ENCODE data around the gene MCM9. TPM values are rescaled to one million over a fixed set of nuclear protein-coding genes. Genes with fewer than 3 reads are reported as not detected.

MCM9 gene
- total RNA-seq, 1 donor from 2014 or later = 5.5 TPM

- DNase-seq = no peak
- Histone ChIP-seq H3K9me3 (replicated peaks) (no peaks in the 10 kb centered on the region), H3K4me3 (peak overlapping the region; percentile 95), H3K27me3 (ENCODE audit: low read depth) (no peaks in the 10 kb centered on the region), H3K27ac (replicated peaks) (peak overlapping the region; percentile 94), H3K36me3 (no peaks in the 10 kb centered on the region), H3K4me1 (peaks cover 56% of the 10 kb centered on the region)
- no peak for TF ChIP-seq CTCF (IDR thresholded peaks at IDR 0.05; ENCODE audit: borderline replicate concordance)
- intact Hi-C loops (cut with micrococcal nuclease) = no loop called here
Measured at GRCh38 chr6:118892355-118892991, 42.5 kb downstream of the MCM9 start.

GRCh38 chr6:118890997-118891790 is 43.8 kb downstream of the MCM9 start:
- no peak overlapping the region for H3K4me3 ChIP-seq
- H3K4me1 ChIP-seq = peaks cover 43% of the 10 kb centered on the region
- no peaks in the 10 kb centered on the region for H3K36me3 ChIP-seq
- no peaks in the 10 kb centered on the region for H3K9me3 ChIP-seq (replicated peaks)
- no peak overlapping the region for H3K27ac ChIP-seq (replicated peaks)
- intact Hi-C loops (cut with micrococcal nuclease) = no loop called here
- no peaks in the 10 kb centered on the region for H3K27me3 ChIP-seq (ENCODE audit: low read depth)
- no peak for DNase-seq
- TF ChIP-seq CTCF (IDR thresholded peaks at IDR 0.05; ENCODE audit: borderline replicate concordance) = no peak

GRCh38 chr6:118889163-118889562 is 45.8 kb downstream of the MCM9 start:
- no peaks in the 10 kb centered on the region for H3K27me3 ChIP-seq (ENCODE audit: low read depth)
- intact Hi-C loops (cut with micrococcal nuclease) = no loop called here
- no peaks in the 10 kb centered on the region for H3K36me3 ChIP-seq
- TF ChIP-seq CTCF (IDR thresholded peaks at IDR 0.05; ENCODE audit: borderline replicate concordance) = no peak
- no peaks in the 10 kb centered on the region for H3K9me3 ChIP-seq (replicated peaks)
- no peak overlapping the region for H3K27ac ChIP-seq (replicated peaks)
- H3K4me1 ChIP-seq = peaks cover 25% of the 10 kb centered on the region
- no peak overlapping the region for H3K4me3 ChIP-seq
- DNase-seq = no peak

- H3K9me3 ChIP-seq (replicated peaks) = no peaks in the 10 kb centered on the region
- no peak overlapping the region for H3K27ac ChIP-seq (replicated peaks)
- DNase-seq = no peak
- H3K27me3 ChIP-seq (ENCODE audit: low read depth) = no peaks in the 10 kb centered on the region
- H3K4me1 ChIP-seq = peaks cover 12% of the 10 kb centered on the region
- no peak overlapping the region for H3K4me3 ChIP-seq
- no peak for TF ChIP-seq CTCF (IDR thresholded peaks at IDR 0.05; ENCODE audit: borderline replicate concordance)
- no peaks in the 10 kb centered on the region for H3K36me3 ChIP-seq
- intact Hi-C loops (cut with micrococcal nuclease) = no loop called here
Measured at GRCh38 chr6:118886641-118887040, 48.3 kb downstream of the MCM9 start.

- intact Hi-C loops (cut with micrococcal nuclease) = no loop called here
- no peaks in the 10 kb centered on the region for H3K27me3 ChIP-seq (ENCODE audit: low read depth)
- H3K36me3 ChIP-seq = no peaks in the 10 kb centered on the region
- H3K27ac ChIP-seq (replicated peaks) = no peak overlapping the region
- no peak overlapping the region for H3K4me3 ChIP-seq
- H3K9me3 ChIP-seq (replicated peaks) = no peaks in the 10 kb centered on the region
- DNase-seq = no peak
- no peak for TF ChIP-seq CTCF (IDR thresholded peaks at IDR 0.05; ENCODE audit: borderline replicate concordance)
- H3K4me1 ChIP-seq = peaks cover 20% of the 10 kb centered on the region
Measured at GRCh38 chr6:118882314-118882905, 52.5 kb downstream of the MCM9 start.

All from left ventricle myocardium inferior (tissue), 1 donor.